Ovary (tissue), 9 donors: ENCODE measurements around the gene LIMS4. TPM values are rescaled to one million over a fixed set of nuclear protein-coding genes. Genes with fewer than 3 reads are reported as not detected.
"Not testable (repeated sequence)": the region's sequence is repeated elsewhere in the genome, so short reads cannot be mapped to it uniquely, and the experiment has no call there.

ENCODE experiments used
- DNase-seq, 5 donors: peaks; one replicate each; pipeline ENCODE4 v3.0.0-alpha.2; 2019 to 2020
- H3K27ac ChIP-seq, 2 donors: fragments of 200-600 bp; one replicate each; pipeline versions ENCODE4 v1.5.1 to v1.8.0; 2019 to 2022
- H3K27me3 ChIP-seq: fragments of 200-600 bp; one replicate; pipeline ENCODE4 v1.8.0; 2022
- H3K36me3 ChIP-seq: fragments of 200-600 bp; sonication (generic); one replicate; pipeline ENCODE4 v1.5.1; 2019
- H3K4me1 ChIP-seq: one replicate; pipeline ENCODE4 v1.8.1; 2013; ENCODE audit warnings: mild to moderate bottlenecking, moderate library complexity; ENCODE audit not compliant: insufficient read depth
- H3K4me3 ChIP-seq: fragments of 200-600 bp; sonication (generic); one replicate; pipeline ENCODE4 v1.5.1; 2017
- H3K9me3 ChIP-seq, 2 donors: fragments of 200-600 bp in 1 of 2; sonication (generic) in 1 of 2; one replicate each; pipeline versions ENCODE4 v1.5.1 to v1.8.1; 2013 to 2019; ENCODE audit warnings: mild to moderate bottlenecking in 1 of 2, moderate library complexity in 1 of 2
- WGBS, 3 donors: extraction: QIAGEN DNeasy Blood & Tissue Kit in 1 of 3; methylation state at CpG; one replicate each; pipeline versions ENCODE4 v1.1.5 to v1.1.7; 2013 to 2017; 5-methylcytosine and 5-hydroxymethylcytosine counted together
- intact Hi-C, 4 donors: fragments of 100-400 bp; cut with DNase I; formaldehyde crosslinking; loops; one replicate each; pipeline versions ENCODE4 v1.11.0 to v1.15.1; 2022 to 2023
- polyA plus RNA-seq, 2 donors: library from polyadenylated mRNA; stranded (reverse); fragments of 200-250 nt in 1 of 2; fragments of 350-450 nt in 1 of 2; fragmentation: Illumina TruSeq in 1 of 2; extraction: RNeasy Lipid Tissue Mini Kit (QIAGEN cat#74804) in 1 of 2; gene quantifications; one replicate each; pipeline ENCODE4 v1.2.3, GENCODE V29; 2013 to 2014
- total RNA-seq, 7 donors: library from RNA; depleted of rRNA in 2 of 7; stranded (reverse); fragments of >200 nt in 2 of 7; fragmentation: NEBNext Ultra II Directional in 3 of 7; extraction: Animal tissue kit (Norgen Biotek cat#: 25700) in 3 of 7; gene quantifications; one replicate each; pipeline versions ENCODE4 v1.1.0 to v1.2.4, GENCODE V29; 2016 to 2023
- donor health status: DM: no; HTN: no; CAD: no; lungs with moderate emphysema.
- donor health status: DM: no; HTN: no; CAD: no.
- donor health status: Bipolar disorder and iron deficiency.
- donor health status: DM: yes; HTN: yes; CAD: no.
- donor health status: DM: no; HTN: no; CAD: no.
- donor health status: DM: yes; HTN: yes; CAD: no.

LIMS4 gene
- total and polyA plus RNA-seq, 9 donors = 0.99 to 55.6 (median 3.5) TPM

- H3K4me3 ChIP-seq, H3K9me3 ChIP-seq, H3K27me3 ChIP-seq, intact Hi-C loops, H3K36me3 ChIP-seq, H3K27ac ChIP-seq, H3K4me1 ChIP-seq, DNase-seq: not testable (repeated sequence)
- WGBS, 3 donors = no CpG with 5 or more reads among the region's 8 CpGs
Measured at GRCh38 chr2:110443305-110444005, 29.2 kb downstream of the LIMS4 start.

GRCh38 chr2:110441905-110442304 is 30.7 kb downstream of the LIMS4 start:
- intact Hi-C loops, H3K36me3 ChIP-seq, H3K27ac ChIP-seq, DNase-seq, H3K27me3 ChIP-seq, H3K4me3 ChIP-seq, H3K4me1 ChIP-seq, H3K9me3 ChIP-seq: not testable (repeated sequence)
- no CpG with 5 or more reads among the region's 1 CpG for WGBS, 3 donors

GRCh38 chr2:110434565-110434964 is 38.1 kb downstream of the LIMS4 start:
- DNase-seq, H3K27ac ChIP-seq, H3K27me3 ChIP-seq, intact Hi-C loops, H3K4me1 ChIP-seq, H3K36me3 ChIP-seq, H3K9me3 ChIP-seq, H3K4me3 ChIP-seq: not testable (repeated sequence)
- no CpG with 5 or more reads among the region's 6 CpGs for WGBS, 3 donors

DNA sequence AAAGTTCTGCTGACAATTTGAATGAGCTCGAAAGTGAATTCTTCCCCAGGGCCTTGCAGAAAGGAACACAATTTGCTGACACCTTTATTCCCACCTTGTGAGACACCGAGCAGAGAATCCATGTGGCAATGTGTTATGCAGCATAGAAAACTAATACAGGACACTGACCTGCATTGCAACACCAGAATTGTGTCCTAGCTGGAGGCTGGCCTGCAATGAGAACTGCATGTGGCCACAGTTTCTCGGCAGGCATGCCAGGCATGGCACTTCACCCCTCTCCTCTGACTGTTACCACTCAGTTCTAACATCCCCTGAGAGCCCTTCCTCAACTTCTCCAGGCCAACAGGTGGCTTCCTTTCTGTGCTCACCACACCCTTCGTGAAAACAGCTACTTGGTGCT is 46.9 kb downstream of the LIMS4 start:
- H3K4me1 ChIP-seq, DNase-seq, H3K27me3 ChIP-seq, H3K27ac ChIP-seq, H3K4me3 ChIP-seq, H3K9me3 ChIP-seq, H3K36me3 ChIP-seq, intact Hi-C loops: not testable (repeated sequence)
- WGBS, 3 donors = 93 to 100% methylated on average over 1 of the region's 4 CpGs; no CpG with 5 or more reads in 1 of the 3 donors

- H3K36me3 ChIP-seq, H3K4me1 ChIP-seq, H3K4me3 ChIP-seq, H3K9me3 ChIP-seq, intact Hi-C loops, H3K27me3 ChIP-seq, H3K27ac ChIP-seq: not testable (repeated sequence)
- WGBS, 3 donors = 82% methylated on average over 2 of the region's 4 CpGs; no CpG with 5 or more reads in 2 of the 3 donors
- peak in 1 of 5 donors; percentile 11 for DNase-seq
Measured at GRCh38 chr2:110424421-110424820, 48.2 kb downstream of the LIMS4 start.

GRCh38 chr2:110423574-110423962 is 49.0 kb downstream of the LIMS4 start:
- DNase-seq, H3K27ac ChIP-seq, H3K36me3 ChIP-seq, H3K4me3 ChIP-seq, H3K27me3 ChIP-seq, H3K4me1 ChIP-seq, intact Hi-C loops, H3K9me3 ChIP-seq: not testable (repeated sequence)
- WGBS, 3 donors = no CpG with 5 or more reads among the region's 56 CpGs

DNA sequence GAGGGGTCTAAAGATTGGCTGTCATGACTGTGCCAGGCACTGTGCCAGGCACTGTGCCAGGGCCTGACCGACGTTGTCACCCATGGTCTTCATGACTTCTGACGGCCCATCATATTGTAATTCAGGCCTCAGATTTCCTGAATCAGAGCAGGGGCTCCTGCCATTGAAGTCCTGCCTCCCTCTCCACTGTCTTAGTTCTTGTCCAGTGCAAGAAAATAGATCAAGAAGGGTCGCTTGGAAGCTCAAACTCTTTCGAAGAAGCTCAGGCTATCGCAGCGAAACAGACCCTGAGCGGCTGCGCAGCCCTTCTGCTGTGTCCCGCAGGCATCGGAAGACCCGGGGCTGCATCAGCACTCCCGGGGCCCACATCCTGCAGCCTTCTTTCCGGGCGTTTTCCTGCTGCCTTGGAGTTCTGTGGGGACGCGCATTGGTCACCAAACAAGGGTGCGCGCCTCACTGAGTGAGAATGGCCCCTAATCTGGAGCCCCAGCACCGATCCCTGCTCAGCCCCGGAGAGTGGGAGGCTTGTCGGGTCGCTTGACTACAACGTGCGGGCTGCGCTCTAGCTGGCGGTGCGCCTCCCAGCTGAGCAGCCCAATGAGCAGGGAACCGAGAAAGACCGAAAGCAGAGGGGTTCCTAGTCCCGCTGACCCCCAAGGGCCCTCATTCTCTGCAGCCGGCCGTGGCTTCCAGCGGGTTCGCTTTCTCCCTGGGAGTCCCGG is 49.6 kb downstream of the LIMS4 start:
- H3K27ac ChIP-seq, H3K27me3 ChIP-seq, intact Hi-C loops, DNase-seq, H3K9me3 ChIP-seq, H3K4me3 ChIP-seq, H3K36me3 ChIP-seq, H3K4me1 ChIP-seq: not testable (repeated sequence)
- WGBS, 3 donors = no CpG with 5 or more reads among the region's 36 CpGs

- DNase-seq, H3K36me3 ChIP-seq, H3K4me1 ChIP-seq, H3K9me3 ChIP-seq, H3K27ac ChIP-seq, H3K27me3 ChIP-seq, H3K4me3 ChIP-seq, intact Hi-C loops: not testable (repeated sequence)
- no CpG with 5 or more reads among the region's 9 CpGs for WGBS, 3 donors
Measured at GRCh38 chr2:110420641-110421354, 51.8 kb downstream of the LIMS4 start.

GRCh38 chr2:110407142-110407541 is 65.5 kb downstream of the LIMS4 start:
- DNase-seq, H3K27me3 ChIP-seq, H3K27ac ChIP-seq, H3K9me3 ChIP-seq, H3K4me3 ChIP-seq, intact Hi-C loops, H3K36me3 ChIP-seq, H3K4me1 ChIP-seq: not testable (repeated sequence)
- no CpG with 5 or more reads among the region's 1 CpG for WGBS, 3 donors

GRCh38 chr2:110404988-110405387 is 67.6 kb downstream of the LIMS4 start:
- H3K4me3 ChIP-seq, DNase-seq, H3K36me3 ChIP-seq, H3K27ac ChIP-seq, intact Hi-C loops, H3K27me3 ChIP-seq, H3K4me1 ChIP-seq, H3K9me3 ChIP-seq: not testable (repeated sequence)
- WGBS, 3 donors = no CpG with 5 or more reads among the region's 2 CpGs

DNA sequence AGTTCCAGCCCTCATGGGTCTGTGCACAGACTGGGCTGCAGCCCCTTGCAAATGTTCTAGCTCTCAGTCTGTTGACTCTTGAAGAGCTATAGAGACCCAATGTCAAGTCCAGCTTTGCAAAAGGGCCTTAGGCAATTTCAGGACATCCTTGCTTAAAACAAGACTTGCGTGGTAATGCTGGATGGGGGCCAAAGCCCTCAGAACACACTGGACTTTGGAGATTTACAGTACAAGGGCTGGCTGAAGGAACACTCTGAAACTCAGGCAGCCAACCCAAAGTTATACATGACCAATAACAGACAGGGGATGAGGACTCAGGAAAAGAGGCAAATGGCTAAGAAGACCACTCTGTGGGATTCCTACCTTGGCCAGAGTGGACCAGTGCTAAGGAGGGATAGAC is 68.4 kb downstream of the LIMS4 start:
- H3K4me1 ChIP-seq, H3K9me3 ChIP-seq, H3K36me3 ChIP-seq, DNase-seq, H3K4me3 ChIP-seq, H3K27me3 ChIP-seq, intact Hi-C loops, H3K27ac ChIP-seq: not testable (repeated sequence)
- WGBS, 3 donors = no CpG with 5 or more reads among the region's 1 CpG
